Germinal center (tissue), 1 donor: ENCODE results near the gene MIDN.

Experiments
- DNase-seq: peaks from one replicate; pipeline ENCODE4 v3.0.0; 2012; ENCODE audit warnings: mixed read lengths, low spot score

MIDN gene

GRCh38 chr19:1233115-1233667 is 15.2 kb upstream of the MIDN start:
- DNase-seq, result no peak

DNA sequence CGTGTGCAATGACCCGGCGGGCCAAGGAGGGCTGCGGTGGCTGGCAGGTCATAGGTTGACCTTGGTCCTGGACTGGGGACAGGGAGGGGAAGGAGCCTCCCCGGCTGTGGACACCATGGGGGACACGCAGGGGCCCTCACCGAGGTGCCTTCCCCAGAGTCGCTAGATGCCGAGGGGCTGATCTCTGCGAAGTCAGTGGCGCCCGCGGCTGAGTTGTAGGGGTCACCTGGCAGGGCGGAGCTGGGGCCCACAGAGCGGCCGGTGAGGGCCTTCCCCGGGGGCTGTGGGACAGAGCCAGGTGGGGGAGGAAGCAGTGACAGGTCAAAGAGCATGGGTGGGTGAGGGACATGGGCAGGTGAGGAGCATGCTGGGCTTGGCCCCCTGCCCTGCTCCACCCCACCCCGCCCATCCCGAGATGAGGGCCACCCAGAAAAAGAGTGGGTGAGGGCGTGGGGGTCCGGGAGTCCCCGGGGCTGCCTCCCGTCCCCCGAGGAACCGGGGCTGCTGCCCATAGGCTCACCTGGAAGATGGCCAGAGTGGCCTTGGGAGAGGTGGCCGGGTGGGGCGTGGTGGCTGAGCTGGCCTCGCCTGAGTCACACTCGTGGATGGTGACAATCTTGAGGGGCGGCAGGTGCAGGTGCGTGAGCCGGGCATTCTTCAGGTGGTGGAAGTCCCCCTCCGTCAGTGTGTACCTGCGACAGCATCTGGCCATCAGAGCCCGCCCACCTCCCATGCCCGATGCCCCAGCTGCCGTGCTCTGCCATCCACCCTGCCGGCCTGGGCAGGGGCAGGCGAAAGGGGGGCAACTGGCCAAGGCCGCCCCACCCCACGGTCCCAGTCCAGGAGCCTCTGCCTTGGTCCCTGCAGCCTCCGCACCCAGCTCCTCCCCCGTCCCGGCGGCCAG is 14.1 kb upstream of the MIDN start:
- no peak for DNase-seq

DNA sequence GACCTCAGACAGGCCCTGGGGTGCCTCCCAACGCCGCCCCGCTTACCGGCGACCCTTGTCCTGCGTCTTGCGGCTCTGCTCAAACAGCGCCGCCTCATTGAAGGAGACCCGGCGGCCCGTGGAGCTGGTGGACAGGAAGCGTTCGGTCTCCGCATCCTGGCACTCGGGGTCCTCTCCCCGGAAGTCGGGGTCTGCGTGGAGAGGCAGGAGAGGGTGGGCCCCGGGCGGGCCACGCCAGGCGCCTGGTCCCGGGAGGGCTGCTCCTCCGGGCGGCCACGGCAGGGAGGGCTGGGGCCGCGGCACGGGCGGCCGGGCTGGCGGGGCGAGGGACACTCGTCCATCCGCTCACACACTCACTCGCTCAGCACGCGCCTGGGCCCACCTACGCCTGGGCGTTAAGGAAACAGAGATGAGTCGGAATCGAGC is 13.4 kb upstream of the MIDN start:
- no peak for DNase-seq

DNA sequence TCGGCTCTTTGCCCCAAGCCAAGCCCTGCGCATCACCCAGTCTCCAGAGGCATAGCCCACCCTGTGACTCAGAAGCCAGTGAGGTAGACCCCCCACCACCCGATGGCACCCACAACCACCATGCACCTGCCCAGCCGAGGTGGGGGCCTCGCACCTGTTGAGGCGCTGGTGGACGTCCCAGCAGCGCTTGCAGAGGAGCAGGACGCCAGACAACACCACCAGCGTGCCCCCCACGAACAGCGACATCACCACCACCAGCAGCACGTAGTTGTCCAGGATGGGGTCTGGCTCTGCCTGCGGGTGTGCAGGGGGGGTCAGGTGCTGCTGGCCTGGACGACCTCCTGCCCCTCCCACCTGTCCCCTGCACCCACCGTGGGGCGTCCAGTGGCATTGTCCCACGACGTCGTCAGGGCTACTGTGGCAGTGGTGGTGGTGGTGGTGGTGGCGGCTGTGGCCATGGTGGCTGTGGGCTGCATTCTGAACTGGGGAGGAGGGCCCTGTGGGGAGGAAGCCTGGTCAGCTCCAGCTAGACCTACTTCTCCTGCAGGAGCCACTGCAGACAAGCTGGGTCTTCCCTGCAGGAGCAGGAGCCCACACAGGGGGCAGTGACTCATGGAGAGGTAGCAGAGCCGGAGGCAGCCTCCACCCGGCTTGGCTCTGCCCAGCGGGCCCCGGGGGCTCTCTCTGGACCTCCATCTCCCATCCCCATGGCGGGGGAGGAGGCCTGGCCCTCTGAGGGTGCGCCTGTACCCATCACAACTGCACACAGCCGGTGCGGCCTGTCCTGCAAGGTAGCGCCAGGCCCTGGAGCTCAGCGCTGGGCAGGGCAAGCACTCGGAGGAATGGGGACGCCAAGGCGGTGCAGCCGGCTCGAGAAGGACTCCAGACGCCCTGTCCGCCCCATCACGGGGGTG is 12.5 kb upstream of the MIDN start:
- DNase-seq, result no peak

GRCh38 chr19:1236576-1236975 is 11.8 kb upstream of the MIDN start:
- DNase-seq, result no peak

GRCh38 chr19:1237027-1237659 is 11.2 kb upstream of the MIDN start:
- DNase-seq, result no peak

DNA sequence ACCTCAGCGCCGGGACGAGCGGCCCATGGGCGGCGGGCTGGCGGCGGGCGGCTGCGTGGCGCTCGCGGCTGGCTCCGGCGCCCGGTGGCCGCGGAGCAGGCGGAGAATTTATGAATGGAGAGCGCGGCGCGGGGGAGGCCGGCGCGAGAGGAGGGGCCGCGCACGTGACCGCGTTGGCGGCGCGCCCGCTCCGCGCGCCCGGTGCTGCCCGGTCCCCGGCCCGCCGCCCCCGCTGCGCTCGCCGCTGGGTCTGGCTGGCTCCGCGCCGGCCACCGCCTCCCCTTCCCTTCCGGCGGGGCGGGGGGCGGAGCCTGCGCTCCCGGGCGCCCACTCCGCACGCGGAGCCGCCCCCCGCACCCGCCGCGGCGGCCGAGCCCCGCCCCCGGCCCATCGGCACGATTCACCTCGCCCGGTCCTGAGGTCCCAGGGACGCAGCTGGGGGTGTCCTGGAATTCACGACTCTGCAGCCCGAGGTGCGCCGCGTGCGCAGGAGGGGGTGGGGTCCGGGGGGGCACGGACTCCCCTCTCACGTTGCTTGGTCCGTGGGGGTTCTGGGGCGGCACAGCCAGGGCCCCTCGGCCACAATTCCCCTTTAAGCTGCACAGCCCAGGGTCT is 10.5 kb upstream of the MIDN start, which contains the start of gene CBARP:
TSS of gene CBARP (minus strand) at position 252 of the 615 bp plus-strand sequence. CDS start 1,905 bp downstream, outside the sequence.
- no peak for DNase-seq

GRCh38 chr19:1238369-1239303 is 9.7 kb upstream of the MIDN start:
- no peak for DNase-seq

GRCh38 chr19:1239420-1239795 is 9.0 kb upstream of the MIDN start:
- DNase-seq, result no peak

DNA sequence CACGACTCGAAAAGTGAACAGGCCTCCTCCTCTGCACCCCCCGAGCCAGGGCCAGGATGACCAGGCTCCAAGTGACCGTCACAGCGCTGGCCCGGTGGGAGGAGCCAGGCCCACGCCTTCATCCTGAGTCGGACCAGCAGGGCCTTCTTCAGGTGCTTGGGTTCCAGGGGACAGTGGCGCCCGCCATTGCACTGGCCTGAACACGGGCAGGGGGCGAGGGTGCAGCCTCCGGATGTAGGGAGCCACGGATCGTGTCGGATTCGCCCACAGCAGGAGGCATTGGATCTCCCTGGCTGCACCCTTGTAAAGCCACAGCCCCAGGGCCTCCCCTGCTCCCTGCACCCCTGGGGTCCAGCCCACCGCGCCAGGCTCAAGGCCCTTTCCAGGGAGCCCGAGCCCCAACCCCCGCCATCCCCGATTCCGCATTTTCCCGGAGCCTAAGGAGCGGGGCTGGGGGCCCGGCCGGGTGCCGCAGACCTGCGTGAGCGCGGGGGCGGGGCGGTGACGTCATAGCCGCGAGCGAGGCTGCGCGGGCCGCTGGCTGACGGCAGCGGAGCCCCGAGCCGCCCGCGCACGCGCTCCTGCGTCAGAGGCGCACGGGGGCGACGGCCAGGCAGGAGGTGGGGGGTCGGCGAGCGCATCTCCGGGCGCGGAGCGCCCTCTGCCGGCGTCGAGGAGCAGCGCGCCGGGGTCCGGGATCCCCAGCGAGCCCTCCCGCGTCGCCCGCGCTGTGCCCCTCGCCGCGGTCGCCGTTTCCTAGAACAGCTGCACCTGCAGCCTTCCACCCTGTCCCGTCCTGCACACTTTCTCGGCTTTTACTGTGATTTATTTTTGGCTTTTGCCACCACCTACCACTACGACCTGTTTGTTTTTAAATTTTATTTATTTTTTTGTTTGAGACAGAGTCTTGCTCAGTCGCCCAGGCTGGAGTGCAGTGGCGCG is 8.3 kb upstream of the MIDN start:
- peak; percentile 97 for DNase-seq

- DNase-seq, result no peak
Observed at GRCh38 chr19:1240925-1241324, 7.5 kb upstream of the MIDN start.

DNA sequence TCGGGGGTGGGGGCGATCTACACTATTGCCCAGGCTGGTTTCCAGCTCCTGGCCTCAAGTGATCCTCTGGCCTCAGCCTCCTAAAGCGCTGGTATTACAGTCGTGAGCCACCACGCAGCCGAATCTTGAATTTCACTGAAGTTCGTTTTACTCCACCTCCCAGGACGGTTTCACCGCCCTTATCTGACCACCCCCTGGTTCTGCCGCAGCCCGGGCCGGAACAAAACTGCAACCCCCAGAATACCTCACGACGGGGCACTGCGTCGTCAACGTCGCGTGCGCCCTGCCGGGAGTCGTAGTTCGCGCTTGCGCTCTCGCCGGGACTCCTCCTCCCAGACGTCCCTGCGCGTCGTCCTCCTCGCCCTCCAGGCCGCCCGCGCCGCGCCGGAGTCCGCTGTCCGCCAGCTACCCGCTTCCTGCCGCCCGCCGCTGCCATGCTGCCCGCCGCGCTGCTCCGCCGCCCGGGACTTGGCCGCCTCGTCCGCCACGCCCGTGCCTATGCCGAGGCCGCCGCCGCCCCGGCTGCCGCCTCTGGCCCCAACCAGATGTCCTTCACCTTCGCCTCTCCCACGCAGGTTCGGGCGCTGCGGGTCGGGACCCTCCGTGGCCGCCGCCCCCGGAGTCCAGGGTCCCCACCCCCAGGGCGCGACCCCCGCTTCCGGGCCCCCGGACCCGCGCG is 6.8 kb upstream of the MIDN start, which contains the start of gene ATP5F1D:
TSS of gene ATP5F1D (plus strand) at position 335 of the 679 bp plus-strand sequence. CDS start at position 435, 100 bp downstream.
- peak; percentile 93 for DNase-seq

- DNase-seq, result peak; percentile 89
Observed at GRCh38 chr19:1243768-1244692, 4.4 kb upstream of the MIDN start.

DNA sequence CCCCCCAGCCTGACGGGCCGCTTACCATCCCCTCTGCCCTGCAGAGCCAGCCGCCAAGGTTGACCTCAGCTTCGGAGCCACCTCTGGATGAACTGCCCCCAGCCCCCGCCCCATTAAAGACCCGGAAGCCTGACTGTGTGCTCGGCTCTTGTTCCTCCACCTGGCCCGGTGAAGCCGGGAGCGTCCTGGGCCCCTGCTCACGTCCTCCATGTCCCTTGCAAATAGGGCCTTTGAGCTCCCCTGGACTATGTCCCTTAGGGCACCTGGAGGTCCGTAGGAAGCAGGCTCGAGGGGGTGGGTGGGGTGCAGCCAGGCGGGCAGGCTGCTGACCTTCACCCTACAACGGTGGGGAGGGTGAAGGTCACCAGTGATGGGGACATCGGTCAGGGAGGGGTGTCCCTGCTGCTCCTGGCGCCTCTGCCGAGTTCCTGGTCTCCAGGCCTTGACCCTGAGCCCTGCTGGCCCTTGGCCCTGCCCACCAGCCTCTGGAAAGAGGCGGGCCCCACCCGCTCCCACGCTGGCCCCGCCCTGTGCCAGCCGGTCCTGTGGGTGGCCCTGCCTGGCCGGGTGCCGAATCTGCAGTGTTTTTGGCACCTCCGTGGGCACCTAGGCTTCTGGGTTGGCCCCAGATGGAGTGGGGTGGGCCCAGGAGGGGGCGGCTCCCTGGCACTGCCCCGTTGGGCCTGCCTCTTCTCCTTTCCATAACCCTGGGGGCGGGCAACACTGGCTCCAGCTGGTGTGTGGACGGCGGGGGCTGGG is 3.5 kb upstream of the MIDN start:
- DNase-seq, result no peak

GRCh38 chr19:1245494-1246264 is 2.7 kb upstream of the MIDN start:
- DNase-seq, result no peak
